Subcutaneous abdominal adipose tissue (tissue), 5 donors: Measurements from ENCODE around the gene SNTA1.
"Not testable (repeated sequence)": the region's sequence is repeated elsewhere in the genome, so short reads cannot be mapped to it uniquely, and the experiment has no call there.

Source experiments
- H3K27ac ChIP-seq: one replicate; pipeline ENCODE4 v1.7.0; 2013; ENCODE audit warnings: low read depth, mild to moderate bottlenecking, inconsistent platforms, low read length, moderate library complexity
- H3K27me3 ChIP-seq, 5 donors: one replicate each; pipeline ENCODE4 v1.7.0; 2013; ENCODE audit warnings: low read length in 5 of 5, inconsistent platforms in 1 of 5; ENCODE audit not compliant: control insufficient read depth in 5 of 5, insufficient read depth in 4 of 5
- H3K36me3 ChIP-seq, 5 donors: one replicate each; pipeline ENCODE4 v1.7.0; 2013; ENCODE audit warnings: low read length in 5 of 5; ENCODE audit not compliant: control insufficient read depth in 5 of 5, insufficient read depth in 5 of 5
- H3K4me1 ChIP-seq, 5 donors: one replicate each; pipeline ENCODE4 v1.7.0; 2013; ENCODE audit warnings: low read length in 5 of 5, mild to moderate bottlenecking in 3 of 5, moderate library complexity in 1 of 5; ENCODE audit not compliant: control insufficient read depth in 5 of 5, insufficient read depth in 5 of 5
- H3K4me3 ChIP-seq, 5 donors: one replicate each; pipeline ENCODE4 v1.7.0; 2013; ENCODE audit warnings: low read length in 5 of 5, low read depth in 1 of 5
- H3K9ac ChIP-seq, 5 donors: one replicate each; pipeline ENCODE4 v1.7.0; 2013; ENCODE audit warnings: low read length in 5 of 5, mild to moderate bottlenecking in 4 of 5, moderate library complexity in 3 of 5
- H3K9me3 ChIP-seq, 5 donors: one replicate each; pipeline ENCODE4 v1.7.0; 2013; ENCODE audit warnings: low read length in 5 of 5; ENCODE audit not compliant: control insufficient read depth in 5 of 5
- donor health status: healthy.
- donor health status: healthy.
- donor health status: healthy.
- donor health status: healthy.
- donor health status: healthy.

Gene SNTA1

GRCh38 chr20:33400812-33401183 lies 42.8 kb downstream of the SNTA1 start:
- Histone ChIP-seq H3K27ac (peak overlapping the region; percentile 67), H3K4me1 (peaks cover 6 to 29% (median 26%) of the 10 kb centered on the region in 5 donors), H3K9ac (peak overlapping the region; percentile 74 to 100 (median 99)), H3K36me3 (peaks cover 0 to 16% (median 9%) of the 10 kb centered on the region in 5 donors), H3K9me3 (no peaks in the 10 kb centered on the region), H3K4me3 (peak overlapping the region; percentile 85 to 100 (median 98)), H3K27me3 (no peaks in the 10 kb centered on the region)

GRCh38 chr20:33399924-33400323 lies 43.6 kb downstream of the SNTA1 start:
- Histone ChIP-seq H3K4me3 (peak overlapping the region; percentile 85 to 100 (median 98)), H3K9ac (peak overlapping the region; percentile 74 to 100 (median 99)), H3K36me3 (peaks cover 0 to 22% (median 9%) of the 10 kb centered on the region in 5 donors), H3K9me3 (no peaks in the 10 kb centered on the region), H3K4me1 (peaks cover 6 to 29% (median 26%) of the 10 kb centered on the region in 5 donors), H3K27ac (no peak overlapping the region), H3K27me3 (no peaks in the 10 kb centered on the region)

- Histone ChIP-seq H3K9ac (no peak overlapping the region), H3K27ac (no peak overlapping the region), H3K4me3 (no peak overlapping the region), H3K9me3 (no peaks in the 10 kb centered on the region), H3K36me3 (peaks cover 11 to 66% (median 37%) of the 10 kb centered on the region in 5 donors), H3K27me3 (no peaks in the 10 kb centered on the region), H3K4me1 (peaks cover 3 to 12% (median 10%) of the 10 kb centered on the region in 5 donors)
Measured at GRCh38 chr20:33394718-33395117, 48.8 kb downstream of the SNTA1 start.

GRCh38 chr20:33393609-33394008 lies 50.0 kb downstream of the SNTA1 start:
- no peaks in the 10 kb centered on the region for H3K9me3 ChIP-seq
- H3K36me3 ChIP-seq, result peaks cover 11 to 66% (median 37%) of the 10 kb centered on the region in 5 donors
- no peak overlapping the region for H3K4me3 ChIP-seq
- H3K9ac ChIP-seq, result no peak overlapping the region
- H3K27ac ChIP-seq, result no peak overlapping the region
- H3K27me3 ChIP-seq, result no peaks in the 10 kb centered on the region
- H3K4me1 ChIP-seq, result peaks cover 0 to 7% (median 4%) of the 10 kb centered on the region in 5 donors

- Histone ChIP-seq H3K9ac (no peak overlapping the region), H3K4me3 (no peak overlapping the region), H3K4me1 (peaks cover 0 to 7% (median 4%) of the 10 kb centered on the region in 5 donors), H3K9me3 (no peaks in the 10 kb centered on the region), H3K36me3 (peaks cover 11 to 70% (median 44%) of the 10 kb centered on the region in 5 donors), H3K27me3 (no peaks in the 10 kb centered on the region), H3K27ac (no peak overlapping the region)
Measured at GRCh38 chr20:33391722-33392415, 51.7 kb downstream of the SNTA1 start.

- not testable (repeated sequence) for H3K4me3 ChIP-seq, H3K4me1 ChIP-seq, H3K27ac ChIP-seq, H3K9ac ChIP-seq, H3K27me3 ChIP-seq, H3K9me3 ChIP-seq
- H3K36me3 ChIP-seq, result peaks cover 21 to 72% (median 53%) of the 10 kb centered on the region in 5 donors
Measured at GRCh38 chr20:33389326-33389725, 54.2 kb downstream of the SNTA1 start.

GRCh38 chr20:33388268-33388667 lies 55.3 kb downstream of the SNTA1 start:
- Histone ChIP-seq H3K4me3 (no peak overlapping the region), H3K4me1 (peaks cover 0 to 7% (median 4%) of the 10 kb centered on the region in 5 donors), H3K27me3 (no peaks in the 10 kb centered on the region), H3K27ac (no peak overlapping the region), H3K9ac (no peak overlapping the region), H3K9me3 (no peaks in the 10 kb centered on the region), H3K36me3 (peaks cover 19 to 70% (median 49%) of the 10 kb centered on the region in 5 donors)

GRCh38 chr20:33387177-33387576 lies 56.4 kb downstream of the SNTA1 start:
- peaks cover 0 to 6% (median 4%) of the 10 kb centered on the region in 5 donors for H3K4me1 ChIP-seq
- H3K27me3 ChIP-seq, result no peaks in the 10 kb centered on the region
- peaks cover 17 to 66% (median 46%) of the 10 kb centered on the region in 5 donors for H3K36me3 ChIP-seq
- no peak overlapping the region for H3K9ac ChIP-seq
- no peak overlapping the region for H3K27ac ChIP-seq
- H3K4me3 ChIP-seq, result no peak overlapping the region
- no peaks in the 10 kb centered on the region for H3K9me3 ChIP-seq

GRCh38 chr20:33386673-33387072 lies 56.9 kb downstream of the SNTA1 start:
- H3K4me3 ChIP-seq, result no peak overlapping the region
- no peaks in the 10 kb centered on the region for H3K9me3 ChIP-seq
- no peak overlapping the region for H3K9ac ChIP-seq
- H3K27me3 ChIP-seq, result no peaks in the 10 kb centered on the region
- H3K4me1 ChIP-seq, result peaks cover 0 to 1% (median 0%) of the 10 kb centered on the region in 5 donors
- H3K36me3 ChIP-seq, result peaks cover 17 to 66% (median 50%) of the 10 kb centered on the region in 5 donors
- H3K27ac ChIP-seq, result no peak overlapping the region

GRCh38 chr20:33377366-33377765 lies 66.2 kb downstream of the SNTA1 start:
- H3K36me3 ChIP-seq, result peaks cover 23 to 76% (median 56%) of the 10 kb centered on the region in 5 donors
- H3K4me3 ChIP-seq, result no peak overlapping the region
- no peaks in the 10 kb centered on the region for H3K4me1 ChIP-seq
- H3K9ac ChIP-seq, result no peak overlapping the region
- H3K27me3 ChIP-seq, result no peaks in the 10 kb centered on the region
- no peak overlapping the region for H3K27ac ChIP-seq
- H3K9me3 ChIP-seq, result no peaks in the 10 kb centered on the region
